GM12891 (cell line): ENCODE measurements around the gene RHBDL2.
A peak's percentile ranks its signal among the peaks of the same experiment; 100 is the strongest.
"Not testable (repeated sequence)": the region's sequence is repeated elsewhere in the genome, so short reads cannot be mapped to it uniquely, and the experiment has no call there.

ENCODE experiments used
- DNase-seq: peaks from one replicate; pipeline ENCODE4 v3.0.0; 2011; ENCODE audit warnings: low spot score; ENCODE audit not compliant: insufficient read length
- FAIRE-seq: peaks from 2 replicates; lab custom pipeline; 2011; peaks lifted over from hg19 to GRCh38; lab: Jason Lieb, UNC
- PAX5 ChIP-seq: IDR thresholded peaks from 2 replicates; pipeline ENCODE4 v1.6.1; 2011; ENCODE audit warnings: low read length, moderate library complexity, mild to moderate bottlenecking; ENCODE audit not compliant: insufficient read depth, severe bottlenecking
- POLR2A ChIP-seq: IDR thresholded peaks from 2 replicates; pipeline ENCODE4 v1.6.1; 2011; ENCODE audit warnings: low read depth, low read length, control low read depth
- POLR2AphosphoS5 ChIP-seq: IDR thresholded peaks from 2 replicates; pipeline ENCODE4 v1.6.1; 2011; ENCODE audit warnings: low read depth, low read length, control low read depth
- POU2F2 ChIP-seq: IDR thresholded peaks from 2 replicates; pipeline ENCODE4 v1.6.1; 2011; ENCODE audit warnings: low read depth, mild to moderate bottlenecking, control low read depth, low read length, moderate library complexity
- SPI1 ChIP-seq: IDR thresholded peaks from 2 replicates; pipeline ENCODE4 v1.6.1; 2011; ENCODE audit warnings: low read depth, low read length, control low read depth
- TAF1 ChIP-seq: IDR thresholded peaks from 2 replicates; pipeline ENCODE4 v1.6.1; 2011; ENCODE audit warnings: low read depth, low read length, control low read depth

RHBDL2 gene

DNA sequence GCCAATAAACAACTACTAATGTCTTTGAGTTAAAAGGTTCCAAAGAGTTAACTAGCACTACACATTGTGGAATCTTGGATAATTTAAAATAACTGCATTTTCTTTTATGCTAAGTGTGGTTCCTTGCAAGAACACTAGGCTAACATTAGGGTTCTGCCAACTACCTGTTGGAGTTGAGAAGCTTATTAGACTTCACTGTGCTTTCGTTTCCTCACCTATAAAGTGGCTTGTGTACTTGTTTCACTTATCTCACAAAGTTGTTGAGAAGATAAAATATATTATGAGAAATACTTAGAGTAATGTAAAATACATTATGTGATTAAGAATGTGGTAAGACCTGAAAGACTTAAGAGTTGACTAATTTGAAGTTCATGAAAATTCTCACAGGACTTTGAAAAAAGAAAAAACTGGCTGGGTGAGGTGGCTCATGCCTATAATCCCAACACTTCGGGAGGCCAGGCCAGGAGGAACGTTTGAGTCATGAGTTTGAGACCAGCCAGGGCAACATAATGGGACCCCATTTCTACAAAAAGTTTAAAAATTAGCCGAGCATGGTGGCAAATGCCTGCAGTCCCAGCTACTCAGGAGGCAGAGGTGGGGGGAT lies 76.4 kb downstream of the RHBDL2 start:
- FAIRE-seq, result no peak
- TF ChIP-seq PAX5 (no peak), POLR2A (no peak), SPI1 (no peak), POLR2AphosphoS5 (no peak), POU2F2 (no peak), TAF1 (no peak)
- DNase-seq, result no peak

DNA sequence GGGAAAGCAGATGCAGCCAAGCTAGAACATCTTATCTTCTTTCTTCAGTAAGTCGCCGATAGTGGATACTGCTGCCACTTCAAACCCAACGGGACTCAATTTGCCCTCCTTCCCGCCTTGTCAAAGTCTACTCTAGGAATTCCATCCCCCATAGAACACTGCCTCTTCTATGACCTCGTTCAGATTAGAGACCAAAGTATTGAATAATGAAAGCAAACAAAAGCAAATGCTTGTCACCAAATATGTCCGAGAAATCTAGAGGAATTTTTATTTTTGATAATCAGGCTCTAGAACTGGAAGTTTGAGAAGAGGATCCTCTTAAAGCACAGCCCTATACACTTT lies 81.2 kb downstream of the RHBDL2 start:
- FAIRE-seq (no peak), DNase-seq (no peak)
- TF ChIP-seq PAX5 (no peak), POLR2A (no peak), TAF1 (no peak)

DNA sequence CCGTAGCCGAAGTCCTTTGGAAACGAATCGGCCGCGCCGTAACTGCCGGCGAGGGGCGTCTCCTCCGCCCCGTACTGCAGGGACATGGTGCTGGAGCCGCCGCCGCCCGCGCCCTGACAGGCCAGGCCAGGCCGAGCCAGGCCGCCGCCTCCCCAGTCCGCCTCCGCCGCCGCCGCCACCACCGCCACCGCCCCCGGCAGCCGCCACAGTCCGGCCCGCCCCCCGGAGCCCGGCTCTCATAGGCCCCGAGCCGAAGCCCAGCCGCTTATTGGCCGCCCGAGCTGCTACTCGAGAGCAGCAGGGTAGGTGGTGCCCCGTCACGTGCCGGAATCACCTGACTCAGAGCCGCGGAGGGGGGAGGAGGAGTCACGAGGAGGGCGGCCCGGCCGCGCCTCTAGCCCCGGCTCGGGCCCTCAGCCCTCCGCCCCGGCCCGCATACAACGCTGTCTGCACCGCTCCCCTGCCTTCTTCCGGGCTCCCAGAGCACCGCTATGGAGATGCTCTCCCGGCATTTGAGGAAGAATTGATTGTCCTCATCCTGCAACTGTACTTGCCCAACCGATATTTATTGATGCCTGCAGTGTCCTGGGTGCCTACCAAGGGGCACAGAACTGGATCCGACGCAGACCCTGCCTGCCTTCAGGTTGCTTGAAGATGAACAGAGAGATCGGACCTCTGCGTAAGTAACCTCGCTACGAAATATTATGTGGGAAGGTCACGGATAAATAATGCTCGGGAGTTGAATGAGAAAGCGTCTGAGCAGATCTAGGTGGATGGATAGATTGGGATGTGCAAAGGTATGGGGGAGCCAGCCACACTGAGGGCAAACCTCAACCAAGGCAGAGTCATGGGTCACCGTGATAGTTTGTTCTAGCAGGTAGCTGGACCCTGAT lies 81.8 kb downstream of the RHBDL2 start, which contains the start of gene RRAGC:
Gene RRAGC, minus strand, starts transcription at position 212 of the 893 bp plus-strand sequence. Its CDS starts 126 bp downstream, at position 86.
- TF ChIP-seq TAF1 (peak; percentile 45; the same call in 1 of the 2 replicates), POLR2A (peak; percentile 53; the same call in 1 of the 2 replicates), POLR2AphosphoS5 (peak; percentile 41; the same call in 1 of the 2 replicates), PAX5 (no peak)
- peak; percentile 99 for DNase-seq
- FAIRE-seq, result peak; percentile 96

DNA sequence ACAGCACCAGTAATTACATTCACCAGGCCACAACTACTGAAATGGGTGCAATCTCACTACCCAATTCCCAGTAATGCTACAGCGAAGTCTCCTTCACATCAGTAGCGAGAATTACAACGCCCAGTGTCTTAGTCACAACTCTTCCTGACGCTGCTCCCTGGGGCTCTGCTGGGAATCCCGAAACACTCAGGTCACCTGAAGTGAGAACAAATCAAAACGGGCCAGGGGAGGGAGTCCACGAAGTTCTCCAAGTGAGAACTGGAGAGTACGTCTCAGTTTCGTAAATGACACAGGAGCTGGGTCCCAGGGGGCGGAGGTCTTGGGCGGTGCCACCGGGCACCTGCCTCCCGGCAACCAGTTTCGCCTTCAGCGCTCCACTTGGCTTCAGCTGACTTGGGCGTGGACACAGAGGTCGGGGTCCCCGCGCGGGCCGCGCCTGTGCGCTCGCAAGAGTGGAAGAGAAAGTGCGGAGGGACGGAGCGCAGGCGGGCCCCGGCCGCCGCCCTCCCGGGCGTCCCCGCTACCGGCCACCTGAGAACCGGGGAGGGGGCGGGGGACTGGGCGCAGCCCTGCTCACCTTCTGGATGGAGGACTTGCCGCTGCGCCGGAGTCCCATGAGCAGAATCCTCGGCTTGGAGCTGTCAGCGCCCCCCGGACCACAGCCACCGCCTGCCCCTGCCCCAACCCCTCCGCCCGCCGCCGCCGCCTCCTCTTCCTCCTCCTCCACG lies 82.6 kb downstream of the RHBDL2 start:
- DNase-seq (no peak), FAIRE-seq (peak; percentile 72)
- TF ChIP-seq POLR2AphosphoS5 (no peak), POU2F2 (no peak), TAF1 (no peak), SPI1 (no peak)

DNA sequence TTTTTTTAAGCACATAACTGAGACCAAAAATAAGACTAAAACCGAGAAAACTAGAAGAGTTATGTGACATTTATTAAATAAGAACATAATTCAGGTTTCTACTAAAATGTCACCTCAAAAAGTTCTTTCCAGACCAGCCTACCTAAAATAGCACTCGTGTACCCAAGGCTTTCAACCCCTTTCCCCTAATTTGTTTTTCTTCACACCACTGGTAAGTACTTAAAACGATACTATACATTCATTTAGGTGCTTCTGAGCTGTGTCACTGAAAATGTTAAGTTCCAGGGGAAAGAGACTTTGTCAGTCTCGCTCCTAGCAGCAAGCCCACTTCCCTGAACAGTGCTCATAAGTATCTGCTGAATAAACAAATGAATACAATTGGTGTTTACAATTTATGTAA lies 88.8 kb downstream of the RHBDL2 start:
- DNase-seq (no peak), FAIRE-seq (no peak)
- TF ChIP-seq TAF1 (no peak), SPI1 (peak; percentile 29; the same call in 1 of the 2 replicates)

DNA sequence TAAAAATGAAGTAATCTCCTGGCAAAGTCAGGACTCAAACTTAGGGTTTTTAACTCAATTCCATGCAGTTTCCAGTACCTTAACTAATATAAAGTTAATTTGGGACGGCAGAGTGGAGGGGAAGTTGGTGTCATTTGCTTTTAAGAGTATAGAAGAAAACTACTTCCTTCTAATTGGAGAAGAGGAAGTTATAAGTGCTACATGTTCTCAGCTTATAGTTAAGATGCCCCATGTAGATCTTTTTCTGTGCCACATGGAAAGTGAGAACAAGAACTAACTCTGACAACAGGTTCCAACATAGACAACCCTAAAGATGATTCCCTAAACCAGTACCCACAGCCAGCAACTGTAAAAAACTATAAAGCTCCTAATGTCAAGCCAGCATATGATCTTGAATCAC lies 93.6 kb downstream of the RHBDL2 start:
- no peak for DNase-seq
- no peak for TF ChIP-seq TAF1
- TF ChIP-seq POLR2A, result no peak
- TF ChIP-seq SPI1, result no peak
- FAIRE-seq, result peak; percentile 26

DNA sequence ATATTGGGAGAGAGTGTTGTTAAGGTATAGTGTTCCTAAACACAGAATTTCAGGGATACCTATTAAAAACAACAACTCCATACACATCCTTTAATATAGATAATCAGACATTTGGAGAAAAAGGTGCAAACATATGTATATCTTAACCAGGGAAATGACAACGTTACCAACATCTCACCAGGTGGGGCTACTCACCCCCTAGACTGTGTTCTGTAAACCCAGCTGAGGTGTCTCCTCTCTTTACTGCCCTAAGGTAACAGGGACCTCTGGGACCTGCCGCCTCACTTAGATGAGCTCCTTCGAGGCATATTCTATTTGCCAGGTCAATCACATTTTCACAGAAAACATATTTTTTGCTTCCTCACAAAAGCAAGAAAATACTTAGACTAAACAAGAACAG lies 95.4 kb downstream of the RHBDL2 start:
- TF ChIP-seq PAX5, result no peak
- no peak for TF ChIP-seq POLR2AphosphoS5
- TF ChIP-seq SPI1, result no peak
- TF ChIP-seq POLR2A, result no peak
- no peak for TF ChIP-seq POU2F2
- TF ChIP-seq TAF1, result no peak
- FAIRE-seq (no peak), DNase-seq (no peak)

DNA sequence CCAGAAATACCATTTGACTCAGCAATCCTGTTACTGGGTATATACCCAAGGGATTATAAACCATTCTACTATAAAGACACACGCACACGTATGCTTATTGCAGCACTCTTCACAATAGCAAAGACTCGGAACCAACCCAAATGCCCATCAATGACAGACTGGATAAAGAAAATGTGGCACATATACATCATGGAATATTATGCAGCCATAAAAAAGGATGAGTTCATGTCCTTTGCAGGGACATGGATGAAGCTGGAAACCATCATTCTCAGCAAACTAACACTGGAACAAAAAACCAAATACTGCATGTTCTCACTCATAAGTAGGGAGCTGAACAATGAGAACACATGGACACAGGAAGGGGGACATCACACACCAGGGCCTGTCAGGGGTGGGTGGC lies 96.5 kb downstream of the RHBDL2 start:
- FAIRE-seq, DNase-seq: not testable (repeated sequence)

DNA sequence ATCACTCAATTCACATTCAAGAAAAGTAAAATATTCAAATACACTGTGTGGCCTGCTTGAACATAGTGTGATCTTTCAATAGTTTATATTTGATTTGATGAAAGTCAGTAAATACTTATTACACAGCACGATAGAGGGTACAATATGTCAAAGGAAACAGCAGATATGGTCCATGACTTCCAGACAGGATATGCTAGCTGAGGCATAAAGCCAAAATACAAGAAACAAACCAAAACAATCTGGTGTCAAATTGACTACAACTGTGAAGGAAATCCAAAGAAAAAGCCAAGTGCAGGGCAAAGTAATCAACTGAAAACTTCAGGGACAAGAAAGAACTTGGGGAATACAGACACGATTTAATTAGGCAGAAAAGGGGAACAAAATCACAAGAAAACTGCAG lies 101.3 kb downstream of the RHBDL2 start:
- FAIRE-seq (peak; percentile 5), DNase-seq (no peak)
- TF ChIP-seq POLR2A (no peak), PAX5 (no peak), POLR2AphosphoS5 (no peak), SPI1 (no peak), TAF1 (no peak), POU2F2 (no peak)

DNA sequence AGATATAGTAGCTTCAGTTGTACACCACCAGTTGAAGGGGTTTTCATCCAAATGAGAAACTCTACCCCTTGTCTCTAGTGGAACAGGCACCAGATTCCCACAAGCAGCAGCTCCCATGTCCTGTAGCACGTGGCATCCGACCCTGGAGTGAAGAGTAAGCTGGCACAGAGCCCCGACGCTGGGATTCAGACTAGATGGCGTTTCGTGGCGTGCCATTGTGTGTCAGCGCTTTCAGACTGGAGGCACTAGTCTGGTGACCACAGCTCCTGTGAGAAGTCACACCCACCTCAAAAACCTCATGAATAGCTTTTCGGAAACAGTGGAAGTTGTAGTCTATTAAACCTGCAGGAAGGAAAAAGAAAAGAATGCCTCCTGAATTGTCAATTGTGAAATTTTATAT lies 102.3 kb downstream of the RHBDL2 start:
- DNase-seq, result no peak
- TF ChIP-seq SPI1 (no peak), PAX5 (no peak), POLR2AphosphoS5 (no peak), POU2F2 (no peak), TAF1 (no peak), POLR2A (no peak)
- FAIRE-seq, result no peak

DNA sequence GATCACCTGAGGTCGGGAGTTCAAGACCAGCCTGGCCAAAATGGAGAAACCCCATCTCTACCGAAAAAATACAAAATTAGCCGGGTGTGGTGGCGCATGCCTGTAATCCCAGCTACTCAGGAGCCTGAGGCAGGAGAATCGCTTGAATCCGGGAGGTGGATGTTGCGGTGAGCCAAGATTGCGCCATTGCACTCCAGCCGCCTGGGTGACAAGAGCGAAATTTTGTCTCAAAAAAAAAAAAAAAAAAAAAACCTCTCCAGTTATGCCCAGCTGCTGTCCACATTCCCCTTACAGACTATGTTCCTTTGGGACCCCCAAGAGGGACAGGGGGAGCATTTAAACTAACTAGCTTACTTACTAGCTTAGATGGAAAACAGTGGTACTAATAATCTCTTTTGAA lies 105.3 kb downstream of the RHBDL2 start:
- FAIRE-seq, DNase-seq: not testable (repeated sequence)
